ENCODE results near the gene UBTD1.

The UBTD1 gene

DNA sequence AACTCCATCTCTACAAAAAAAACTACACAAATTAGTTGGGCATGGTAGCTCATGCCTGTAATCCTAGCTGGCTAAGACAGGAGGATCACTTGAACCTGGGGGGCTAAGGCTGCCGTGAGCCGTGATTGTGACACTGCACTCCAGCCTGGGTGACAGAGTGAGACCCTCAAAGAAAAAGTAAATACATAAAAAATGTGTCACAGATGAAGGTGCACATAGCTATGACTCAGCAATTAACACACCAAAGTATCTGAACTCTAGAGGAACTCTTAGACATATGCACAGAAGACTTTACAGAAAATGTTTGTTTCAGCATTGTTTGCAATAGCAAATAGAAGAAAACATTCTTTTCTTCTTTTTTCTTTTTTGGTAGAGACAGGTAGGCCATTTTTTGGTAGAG lies 99.1 kb downstream of the UBTD1 start:
- Histone ChIP-seq H3K27me3 (ENCODE audit: insufficient read depth, poor library complexity, severe bottlenecking) (no peaks in the 10 kb centered on the region), H3K27ac (ENCODE audit: poor library complexity, severe bottlenecking) (peak overlapping the region; percentile 63), H3K9me3 (ENCODE audit: severe bottlenecking) (no peaks in the 10 kb centered on the region), H3K4me3 (ENCODE audit: severe bottlenecking) (no peak overlapping the region), H3K36me3 (ENCODE audit: low read depth) (no peaks in the 10 kb centered on the region), H3K4me1 (ENCODE audit: insufficient read depth, poor library complexity, severe bottlenecking) (peaks cover 22% of the 10 kb centered on the region)
- TF ChIP-seq CTCF (IDR thresholded peaks at IDR 0.05; ENCODE audit: poor library complexity, severe bottlenecking): no peak
- DNase-seq (ENCODE audit: low spot score): no peak
- ATAC-seq (ENCODE audit: low read depth): no peak

DNA sequence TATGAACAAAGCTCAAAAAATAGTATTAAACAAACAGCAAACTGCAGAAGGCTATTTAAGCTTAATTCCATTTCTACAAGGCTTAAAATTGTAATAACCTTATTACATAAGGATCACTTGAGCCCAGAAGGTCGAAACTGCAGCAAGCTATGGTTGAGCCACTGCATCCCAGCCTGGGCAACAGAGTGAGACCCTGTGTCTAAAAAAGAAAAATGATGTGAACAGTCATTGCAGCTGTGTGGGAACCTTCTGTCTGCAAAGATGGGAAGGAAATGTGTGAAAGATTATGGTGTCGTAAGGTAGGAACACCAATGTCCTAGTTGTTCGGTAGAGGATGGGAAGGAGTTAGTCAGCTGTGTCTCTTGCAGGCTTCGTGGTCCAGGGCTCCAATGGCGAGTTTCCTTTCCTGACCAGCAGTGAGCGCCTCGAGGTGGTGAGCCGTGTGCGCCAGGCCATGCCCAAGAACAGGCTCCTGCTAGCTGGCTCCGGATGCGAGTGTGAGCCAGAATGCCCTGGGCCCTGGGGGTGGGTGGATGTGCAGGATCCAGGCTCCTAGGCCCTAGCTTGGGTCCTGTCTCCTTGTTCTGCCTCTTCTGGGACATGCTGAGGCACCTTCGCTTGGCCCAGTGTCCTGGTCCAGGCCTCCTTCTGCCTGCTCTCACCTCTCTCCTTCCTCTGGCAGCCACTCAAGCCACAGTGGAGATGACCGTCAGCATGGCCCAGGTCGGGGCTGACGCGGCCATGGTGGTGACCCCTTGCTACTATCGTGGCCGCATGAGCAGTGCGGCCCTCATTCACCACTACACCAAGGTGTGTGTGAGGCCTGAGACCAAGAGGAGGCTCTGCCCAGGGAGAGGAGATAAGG lies 99.9 kb downstream of the UBTD1 start:
- ATAC-seq (ENCODE audit: low read depth) (no peak), DNase-seq (ENCODE audit: low spot score) (no peak)
- Histone ChIP-seq H3K27me3 (ENCODE audit: insufficient read depth, poor library complexity, severe bottlenecking) (no peaks in the 10 kb centered on the region), H3K9me3 (ENCODE audit: severe bottlenecking) (no peaks in the 10 kb centered on the region), H3K4me1 (ENCODE audit: insufficient read depth, poor library complexity, severe bottlenecking) (peaks cover 22% of the 10 kb centered on the region), H3K36me3 (ENCODE audit: low read depth) (no peaks in the 10 kb centered on the region), H3K4me3 (ENCODE audit: severe bottlenecking) (no peak overlapping the region), H3K27ac (ENCODE audit: poor library complexity, severe bottlenecking) (peak overlapping the region; percentile 63)
- no peak for TF ChIP-seq CTCF (IDR thresholded peaks at IDR 0.05; ENCODE audit: poor library complexity, severe bottlenecking)

GRCh38 chr10:97599272-97599619 lies 100.5 kb downstream of the UBTD1 start:
- Histone ChIP-seq H3K9me3 (ENCODE audit: severe bottlenecking) (no peaks in the 10 kb centered on the region), H3K27ac (ENCODE audit: poor library complexity, severe bottlenecking) (no peak overlapping the region), H3K27me3 (ENCODE audit: insufficient read depth, poor library complexity, severe bottlenecking) (no peaks in the 10 kb centered on the region), H3K4me1 (ENCODE audit: insufficient read depth, poor library complexity, severe bottlenecking) (peaks cover 22% of the 10 kb centered on the region), H3K4me3 (ENCODE audit: severe bottlenecking) (no peak overlapping the region), H3K36me3 (ENCODE audit: low read depth) (no peaks in the 10 kb centered on the region)
- TF ChIP-seq CTCF (IDR thresholded peaks at IDR 0.05; ENCODE audit: poor library complexity, severe bottlenecking): no peak
- ATAC-seq (ENCODE audit: low read depth) (no peak), DNase-seq (ENCODE audit: low spot score) (no peak)

- Histone ChIP-seq H3K4me3 (ENCODE audit: severe bottlenecking) (no peak overlapping the region), H3K36me3 (ENCODE audit: low read depth) (no peaks in the 10 kb centered on the region), H3K9me3 (ENCODE audit: severe bottlenecking) (no peaks in the 10 kb centered on the region), H3K27me3 (ENCODE audit: insufficient read depth, poor library complexity, severe bottlenecking) (no peaks in the 10 kb centered on the region), H3K27ac (ENCODE audit: poor library complexity, severe bottlenecking) (no peak overlapping the region), H3K4me1 (ENCODE audit: insufficient read depth, poor library complexity, severe bottlenecking) (peaks cover 21% of the 10 kb centered on the region)
- ATAC-seq (ENCODE audit: low read depth) (no peak), DNase-seq (ENCODE audit: low spot score) (no peak)
- no peak for TF ChIP-seq CTCF (IDR thresholded peaks at IDR 0.05; ENCODE audit: poor library complexity, severe bottlenecking)
Observed at GRCh38 chr10:97600616-97601015, 101.9 kb downstream of the UBTD1 start.

Data from RWPE2 (cell line).